ENCODE measurements around the gene FTSJ3.
"Not testable (repeated sequence)": the region's sequence is repeated elsewhere in the genome, so short reads cannot be mapped to it uniquely, and the experiment has no call there.

FTSJ3 gene

GRCh38 chr17:63826468-63827001 is 928 bp downstream of the FTSJ3 start:
- no peak for DNase-seq (ENCODE audit: low read depth)

GRCh38 chr17:63824362-63824761 is 3.1 kb downstream of the FTSJ3 start:
- no peak for DNase-seq (ENCODE audit: low read depth)

- no peak for DNase-seq (ENCODE audit: low read depth)
These were observed 3.7 kb downstream of the FTSJ3 start for GRCh38 chr17:63823659-63824331.

GRCh38 chr17:63822537-63822936 is 4.9 kb downstream of the FTSJ3 start:
- DNase-seq (ENCODE audit: low read depth) = no peak

GRCh38 chr17:63821804-63822203 is 5.7 kb downstream of the FTSJ3 start:
- DNase-seq (ENCODE audit: low read depth) = no peak

GRCh38 chr17:63820963-63821561 is 6.4 kb downstream of the FTSJ3 start:
- DNase-seq (ENCODE audit: low read depth) = no peak

GRCh38 chr17:63819585-63820537 is 7.6 kb downstream of the FTSJ3 start:
- DNase-seq (ENCODE audit: low read depth) = no peak

GRCh38 chr17:63819131-63819530 is 8.3 kb downstream of the FTSJ3 start:
- no peak for DNase-seq (ENCODE audit: low read depth)

- no peak for DNase-seq (ENCODE audit: low read depth)
These were observed 9.6 kb downstream of the FTSJ3 start for GRCh38 chr17:63817736-63818385.

GRCh38 chr17:63816669-63817068 is 10.8 kb downstream of the FTSJ3 start:
- no peak for DNase-seq (ENCODE audit: low read depth)

GRCh38 chr17:63816123-63816522 is 11.3 kb downstream of the FTSJ3 start:
- DNase-seq (ENCODE audit: low read depth) = no peak

- no peak for DNase-seq (ENCODE audit: low read depth)
These were observed 17.5 kb downstream of the FTSJ3 start for GRCh38 chr17:63809970-63810369.

GRCh38 chr17:63805591-63805990 is 21.9 kb downstream of the FTSJ3 start:
- no peak for DNase-seq (ENCODE audit: low read depth)

GRCh38 chr17:63804328-63804727 is 23.1 kb downstream of the FTSJ3 start:
- no peak for DNase-seq (ENCODE audit: low read depth)

GRCh38 chr17:63800783-63801182 is 26.7 kb downstream of the FTSJ3 start:
- DNase-seq (ENCODE audit: low read depth) = no peak

- no peak for DNase-seq (ENCODE audit: low read depth)
These were observed 28.8 kb downstream of the FTSJ3 start for GRCh38 chr17:63798572-63799106.

GRCh38 chr17:63796375-63796774 is 31.1 kb downstream of the FTSJ3 start:
- not testable (repeated sequence) for DNase-seq (ENCODE audit: low read depth)

- DNase-seq (ENCODE audit: low read depth) = no peak
These were observed 35.3 kb downstream of the FTSJ3 start for GRCh38 chr17:63792055-63792729.

GRCh38 chr17:63790057-63790456 is 37.4 kb downstream of the FTSJ3 start:
- no peak for DNase-seq (ENCODE audit: low read depth)

GRCh38 chr17:63786971-63787711 is 40.3 kb downstream of the FTSJ3 start:
- DNase-seq (ENCODE audit: low read depth) = no peak

All from T follicular helper cell (primary cell).